HEK293 (cell line): ENCODE measurements around the gene OR4D1.

Source experiments
- CTCF ChIA-PET: fragments of 350-600 bp; formaldehyde crosslinking; extraction: SDS; loops from one replicate; lab custom pipeline; 2021; ENCODE audit warnings: antibody characterized with exemption; lab: Yijun Ruan, JAX
- POLR2A ChIA-PET: fragments of 300-600 bp; formaldehyde crosslinking; extraction: SDS; loops from one replicate; lab custom pipeline; 2020; ENCODE audit warnings: antibody characterized with exemption, inconsistent platforms; lab: Yijun Ruan, JAX
- H3K27ac ChIP-seq: fragments of 200-500 bp; sonication (Bioruptor generic); 2 replicates; pipeline ENCODE4 v1.5.1; 2014; ENCODE audit warnings: low read depth, low read length, control low read depth, inconsistent platforms; ENCODE audit errors: extremely low read depth
- H3K36me3 ChIP-seq, 2 experiments: fragments of 200-500 bp in 1 of 2; sonication (Bioruptor generic) in 1 of 2; 1 replicate in 1 of 2; 2 replicates in 1 of 2; pipeline ENCODE4 v1.5.1; 2014 to 2017; ENCODE audit warnings: inconsistent platforms in 2 of 2, low read length in 2 of 2; ENCODE audit not compliant: control insufficient read depth in 2 of 2, insufficient read depth in 1 of 2
- H3K4me1 ChIP-seq: fragments of 200-500 bp; sonication (Bioruptor generic); 2 replicates; pipeline ENCODE4 v1.5.1; 2014; ENCODE audit warnings: mild to moderate bottlenecking, low read length, inconsistent platforms; ENCODE audit not compliant: control insufficient read depth, insufficient read depth
- H3K4me3 ChIP-seq: 2 replicates; pipeline ENCODE4 v1.5.1; 2011; ENCODE audit warnings: low read depth, mild to moderate bottlenecking, control low read depth, low read length, moderate library complexity
- H3K9me3 ChIP-seq: fragments of 200-500 bp; sonication (Bioruptor generic); 2 replicates; pipeline ENCODE4 v1.5.1; 2014; ENCODE audit warnings: low read depth, low read length, inconsistent platforms; ENCODE audit not compliant: control insufficient read depth, insufficient read depth
- BCL11A ChIP-seq: fragments of 450-650 bp; formaldehyde crosslinking; IDR thresholded peaks from 2 replicates; pipeline ENCODE4 v1.5.1; 2016; ENCODE audit warnings: low read depth, missing biosample characterization, missing genetic modification characterization
- BCL11B ChIP-seq: fragments of 450-650 bp; formaldehyde crosslinking; IDR thresholded peaks from 2 replicates; pipeline ENCODE4 v1.5.1; 2016; ENCODE audit warnings: low read depth, missing biosample characterization, missing genetic modification characterization
- EGR2 ChIP-seq: fragments of 450-650 bp; formaldehyde crosslinking; IDR thresholded peaks from 2 replicates; pipeline ENCODE4 v1.5.1; 2016; ENCODE audit warnings: low read depth, missing biosample characterization, missing genetic modification characterization
- ELK4 ChIP-seq: IDR thresholded peaks from 2 replicates; pipeline ENCODE4 v1.6.1; 2011; ENCODE audit warnings: mild to moderate bottlenecking, low read depth, low read length, borderline replicate concordance
- GLI4 ChIP-seq: fragments of 450-650 bp; formaldehyde crosslinking; IDR thresholded peaks from 2 replicates; pipeline ENCODE4 v1.5.1; 2016; ENCODE audit warnings: missing biosample characterization, missing genetic modification characterization
- HOXD13 ChIP-seq: sonication (generic); formaldehyde crosslinking; IDR thresholded peaks from 2 replicates; pipeline ENCODE4 v1.8.0; 2022; ENCODE audit warnings: missing genetic modification reagents, borderline replicate concordance
- IKZF3 ChIP-seq: fragments of 450-650 bp; IDR thresholded peaks from 2 replicates; pipeline ENCODE4 v1.5.0; 2018; ENCODE audit warnings: missing biosample characterization, mild to moderate bottlenecking, missing genetic modification characterization, moderate library complexity
- MYNN ChIP-seq: fragments of 450-650 bp; formaldehyde crosslinking; IDR thresholded peaks from 2 replicates; pipeline ENCODE4 v1.5.1; 2016; ENCODE audit warnings: missing biosample characterization, missing genetic modification characterization, borderline replicate concordance
- PRDM4 ChIP-seq: fragments of 450-650 bp; formaldehyde crosslinking; IDR thresholded peaks from 2 replicates; pipeline ENCODE4 v1.5.1; 2017; ENCODE audit warnings: missing biosample characterization, missing genetic modification characterization
- SALL2 ChIP-seq: fragments of 450-650 bp; formaldehyde crosslinking; IDR thresholded peaks from 2 replicates; pipeline ENCODE4 v1.5.0; 2017; ENCODE audit warnings: missing biosample characterization, mild to moderate bottlenecking, missing genetic modification characterization, borderline replicate concordance
- SP7 ChIP-seq: fragments of 450-650 bp; formaldehyde crosslinking; IDR thresholded peaks from 2 replicates; pipeline ENCODE4 v1.5.1; 2016; ENCODE audit warnings: missing biosample characterization, missing genetic modification characterization
- YY2 ChIP-seq: fragments of 450-650 bp; formaldehyde crosslinking; IDR thresholded peaks from 2 replicates; pipeline ENCODE4 v1.5.1; 2016; ENCODE audit warnings: missing biosample characterization, missing genetic modification characterization
- ZBTB10 ChIP-seq: fragments of 450-650 bp; formaldehyde crosslinking; IDR thresholded peaks from 2 replicates; pipeline ENCODE4 v1.5.1; 2016; ENCODE audit warnings: missing biosample characterization, missing genetic modification characterization
- ZBTB20 ChIP-seq: fragments of 450-650 bp; formaldehyde crosslinking; IDR thresholded peaks from 2 replicates; pipeline ENCODE4 v1.5.1; 2016; ENCODE audit warnings: missing biosample characterization, missing genetic modification characterization
- ZBTB48 ChIP-seq: fragments of 450-650 bp; formaldehyde crosslinking; IDR thresholded peaks from 2 replicates; pipeline ENCODE4 v1.5.1; 2016; ENCODE audit warnings: missing biosample characterization, missing genetic modification characterization
- ZBTB49 ChIP-seq: fragments of 450-650 bp; formaldehyde crosslinking; IDR thresholded peaks from 2 replicates; pipeline ENCODE4 v1.5.1; 2016; ENCODE audit warnings: missing biosample characterization, missing genetic modification characterization, low read depth
- ZEB2 ChIP-seq: fragments of 450-650 bp; formaldehyde crosslinking; IDR thresholded peaks from 2 replicates; pipeline ENCODE4 v1.5.1; 2016; ENCODE audit warnings: missing biosample characterization, missing genetic modification characterization
- ZFHX2 ChIP-seq: fragments of 450-650 bp; formaldehyde crosslinking; conservative IDR thresholded peaks from 2 replicates; pipeline ENCODE4 v1.5.1; 2016; ENCODE audit warnings: missing biosample characterization, missing genetic modification characterization
- ZNF114 ChIP-seq: fragments of 450-650 bp; formaldehyde crosslinking; IDR thresholded peaks from 2 replicates; pipeline ENCODE4 v1.5.0; 2017; ENCODE audit warnings: missing biosample characterization, missing genetic modification characterization
- ZNF169 ChIP-seq: fragments of 450-650 bp; formaldehyde crosslinking; IDR thresholded peaks from 2 replicates; pipeline ENCODE4 v1.5.1; 2016; ENCODE audit warnings: missing biosample characterization, missing genetic modification characterization
- ZNF175 ChIP-seq: fragments of 450-650 bp; formaldehyde crosslinking; IDR thresholded peaks from 2 replicates; pipeline ENCODE4 v1.5.1; 2016; ENCODE audit warnings: missing biosample characterization, missing genetic modification characterization
- ZNF19 ChIP-seq: fragments of 450-650 bp; formaldehyde crosslinking; IDR thresholded peaks from 2 replicates; pipeline ENCODE4; 2016; ENCODE audit warnings: missing biosample characterization, missing genetic modification characterization, low read depth
- ZNF324 ChIP-seq: fragments of 450-650 bp; formaldehyde crosslinking; IDR thresholded peaks from 2 replicates; pipeline ENCODE4 v1.5.1; 2016; ENCODE audit warnings: missing biosample characterization, missing genetic modification characterization
- ZNF37A ChIP-seq: fragments of 450-650 bp; IDR thresholded peaks from 2 replicates; pipeline ENCODE4 v1.5.1; 2018; ENCODE audit warnings: missing biosample characterization, missing genetic modification characterization
- ZNF404 ChIP-seq: fragments of 450-650 bp; formaldehyde crosslinking; IDR thresholded peaks from 2 replicates; pipeline ENCODE4 v1.5.1; 2017; ENCODE audit warnings: missing biosample characterization, missing genetic modification characterization
- ZNF561 ChIP-seq: fragments of 450-650 bp; IDR thresholded peaks from 2 replicates; pipeline ENCODE4 v1.5.1; 2018; ENCODE audit warnings: missing biosample characterization, missing genetic modification characterization, borderline replicate concordance
- ZNF585B ChIP-seq: fragments of 450-650 bp; formaldehyde crosslinking; IDR thresholded peaks from 2 replicates; pipeline ENCODE4 v1.5.1; 2016; ENCODE audit warnings: missing biosample characterization, missing genetic modification characterization
- ZNF610 ChIP-seq: fragments of 450-650 bp; formaldehyde crosslinking; IDR thresholded peaks from 2 replicates; pipeline ENCODE4 v1.5.1; 2016; ENCODE audit warnings: missing biosample characterization, missing genetic modification characterization, borderline replicate concordance
- ZNF626 ChIP-seq: fragments of 450-650 bp; sonication (Bioruptor Pico); formaldehyde crosslinking; IDR thresholded peaks from 2 replicates; pipeline ENCODE4 v1.5.1; 2018; ENCODE audit warnings: missing biosample characterization, missing genetic modification characterization, inconsistent platforms
- ZNF701 ChIP-seq: fragments of 450-650 bp; formaldehyde crosslinking; IDR thresholded peaks from 2 replicates; pipeline ENCODE4 v1.5.1; 2016; ENCODE audit warnings: missing biosample characterization, missing genetic modification characterization

OR4D1 gene

GRCh38 chr17:58156839-58157803, 8.9 kb downstream of the OR4D1 start:
- ChIA-PET POLR2A (interaction anchor here (1.2 kb wide), 1 partner anchor 150 kb away, joined by 6 read pairs; the partner anchor contains the start of gene SRSF1), CTCF (interaction anchor here (0.9 kb wide), 1 partner anchor 252 kb away, joined by 5 read pairs; no protein-coding TSS in a partner anchor)
- H3K27ac ChIP-seq: peak overlapping the region; percentile 22; the same call in 1 of the 2 replicates
- H3K4me3 ChIP-seq: peak overlapping the region; percentile 37
- H3K9me3 ChIP-seq: no peaks in the 10 kb centered on the region
- no peaks in the 10 kb centered on the region; the same call in 1 of the 2 replicates for H3K4me1 ChIP-seq
- H3K36me3 ChIP-seq: no peaks in the 10 kb centered on the region
- TF ChIP-seq ZNF626 (tag by site-specific recombination): no peak
- no peak for TF ChIP-seq ZNF169
- TF ChIP-seq YY2: peak; percentile 22; the same call in 1 of the 2 replicates
- peak; percentile 44; the same call in 1 of the 2 replicates for TF ChIP-seq SP7 (tag by site-specific recombination)
- no peak for TF ChIP-seq ELK4
- TF ChIP-seq MYNN (tag by site-specific recombination): no peak
- TF ChIP-seq ZNF585B (tag by site-specific recombination): no peak
- no peak for TF ChIP-seq ZNF701 (tag by site-specific recombination)
- no peak for TF ChIP-seq SALL2 (tag by site-specific recombination)
- no peak for TF ChIP-seq ZNF37A (tag by site-specific recombination)
- TF ChIP-seq ZBTB48 (tag by site-specific recombination): peak; percentile 95
- TF ChIP-seq ZNF19 (tag by site-specific recombination): no peak
- no peak for TF ChIP-seq ZFHX2
- TF ChIP-seq ZNF610 (tag by site-specific recombination): peak; percentile 62; the same call in 1 of the 2 replicates
- TF ChIP-seq PRDM4 (tag by site-specific recombination): no peak
- TF ChIP-seq ZBTB10: no peak
- TF ChIP-seq ZNF114 (tag by site-specific recombination): no peak
- TF ChIP-seq ZBTB49: no peak
- TF ChIP-seq EGR2: no peak
- TF ChIP-seq ZEB2 (tag by site-specific recombination): 0 out of 2 replicates have a peak, but pooled peaks have one; percentile 31
- TF ChIP-seq BCL11A: no peak
- no peak for TF ChIP-seq ZNF324
- no peak for TF ChIP-seq ZNF175 (tag by site-specific recombination)
- TF ChIP-seq HOXD13 (CRISPR knock-in tag): no peak
- TF ChIP-seq ZBTB20: peak; percentile 100
- TF ChIP-seq ZNF561 (tag by site-specific recombination): peak; percentile 74
- no peak for TF ChIP-seq BCL11B
- TF ChIP-seq IKZF3 (tag by site-specific recombination): peak; percentile 57; the same call in 1 of the 2 replicates
- TF ChIP-seq ZNF404: no peak
- TF ChIP-seq GLI4: no peak
